HepG2 (cell line): ENCODE data around the gene NUBP2.

ENCODE experiments used
- ARID2 ChIP-seq: sonication (generic); formaldehyde crosslinking; IDR thresholded peaks from 2 replicates; pipeline ENCODE4 v1.8.1; 2022; ENCODE audit warnings: mild to moderate bottlenecking, missing genetic modification reagents, borderline replicate concordance
- PHF21A ChIP-seq: sonication (generic); formaldehyde crosslinking; IDR thresholded peaks from 2 replicates; pipeline ENCODE4 v1.5.0; 2020; ENCODE audit warnings: mild to moderate bottlenecking, missing genetic modification reagents
- TF ChIP-seq, protein P1 (sequence below): sonication (generic); formaldehyde crosslinking; IDR thresholded peaks from 2 replicates; pipeline ENCODE4 v1.5.0; 2020; ENCODE audit warnings: mild to moderate bottlenecking, missing genetic modification reagents, moderate library complexity

GRCh38 chr16:1818204-1818872 is 35.6 kb downstream of the NUBP2 start:
- TF ChIP-seq ARID2 (CRISPR knock-in tag) (no peak), PHF21A (CRISPR knock-in tag) (no peak)
- TF ChIP-seq, protein P1, sequence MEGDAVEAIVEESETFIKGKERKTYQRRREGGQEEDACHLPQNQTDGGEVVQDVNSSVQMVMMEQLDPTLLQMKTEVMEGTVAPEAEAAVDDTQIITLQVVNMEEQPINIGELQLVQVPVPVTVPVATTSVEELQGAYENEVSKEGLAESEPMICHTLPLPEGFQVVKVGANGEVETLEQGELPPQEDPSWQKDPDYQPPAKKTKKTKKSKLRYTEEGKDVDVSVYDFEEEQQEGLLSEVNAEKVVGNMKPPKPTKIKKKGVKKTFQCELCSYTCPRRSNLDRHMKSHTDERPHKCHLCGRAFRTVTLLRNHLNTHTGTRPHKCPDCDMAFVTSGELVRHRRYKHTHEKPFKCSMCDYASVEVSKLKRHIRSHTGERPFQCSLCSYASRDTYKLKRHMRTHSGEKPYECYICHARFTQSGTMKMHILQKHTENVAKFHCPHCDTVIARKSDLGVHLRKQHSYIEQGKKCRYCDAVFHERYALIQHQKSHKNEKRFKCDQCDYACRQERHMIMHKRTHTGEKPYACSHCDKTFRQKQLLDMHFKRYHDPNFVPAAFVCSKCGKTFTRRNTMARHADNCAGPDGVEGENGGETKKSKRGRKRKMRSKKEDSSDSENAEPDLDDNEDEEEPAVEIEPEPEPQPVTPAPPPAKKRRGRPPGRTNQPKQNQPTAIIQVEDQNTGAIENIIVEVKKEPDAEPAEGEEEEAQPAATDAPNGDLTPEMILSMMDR (CRISPR knock-in tag), result no peak
